Endothelial cell (in vitro differentiated cells): Measurements from ENCODE around the gene SAMD3. TPM values are rescaled to one million over a fixed set of nuclear protein-coding genes. Genes with fewer than 3 reads are reported as not detected.
"Not testable (repeated sequence)": the region's sequence is repeated elsewhere in the genome, so short reads cannot be mapped to it uniquely, and the experiment has no call there.

Experiments used
- DNase-seq: peaks from one replicate; pipeline ENCODE4 v3.0.0; 2021; ENCODE audit warnings: low spot score
- H3K27ac Mint-ChIP-seq: one replicate; pipeline ENCODE4 v1.8.0; 2021; ENCODE audit warnings: mixed read lengths, inconsistent platforms; ENCODE audit not compliant: unreplicated experiment
- H3K27me3 Mint-ChIP-seq: one replicate; pipeline ENCODE4 v1.8.0; 2021; ENCODE audit warnings: mild to moderate bottlenecking, moderate library complexity, mixed read lengths, inconsistent platforms; ENCODE audit not compliant: unreplicated experiment
- H3K36me3 Mint-ChIP-seq: one replicate; pipeline ENCODE4 v1.8.0; 2021; ENCODE audit warnings: mild to moderate bottlenecking, low read depth, mixed read lengths, inconsistent platforms; ENCODE audit not compliant: unreplicated experiment
- H3K4me1 Mint-ChIP-seq: one replicate; pipeline ENCODE4 v1.8.0; 2021; ENCODE audit warnings: mild to moderate bottlenecking, mixed read lengths, inconsistent platforms; ENCODE audit not compliant: unreplicated experiment
- H3K4me3 Mint-ChIP-seq: one replicate; pipeline ENCODE4 v1.8.0; 2021; ENCODE audit warnings: mild to moderate bottlenecking, mixed read lengths, inconsistent platforms; ENCODE audit not compliant: unreplicated experiment
- H3K9me3 Mint-ChIP-seq: one replicate; pipeline ENCODE4 v1.8.0; 2021; ENCODE audit warnings: mixed read lengths, inconsistent platforms; ENCODE audit not compliant: unreplicated experiment
- total RNA-seq: library from RNA; stranded (reverse); fragmentation: NEBNext Ultra II Directional; extraction: Animal tissue kit (Norgen Biotek cat#: 25700); gene quantifications from one replicate; pipeline ENCODE4 v1.2.1, GENCODE V29; 2021; ENCODE audit not compliant: unreplicated experiment
- TF ChIP-seq, protein P1 (sequence below): fragments of 200-600 bp; sonication (generic); IDR thresholded peaks from one replicate; pipeline ENCODE4 v1.5.0; 2021; ENCODE audit warnings: antibody characterized with exemption; ENCODE audit not compliant: unreplicated experiment

SAMD3 gene
- total RNA-seq, 1 donor from 2014 or later = 1.0 TPM

DNA sequence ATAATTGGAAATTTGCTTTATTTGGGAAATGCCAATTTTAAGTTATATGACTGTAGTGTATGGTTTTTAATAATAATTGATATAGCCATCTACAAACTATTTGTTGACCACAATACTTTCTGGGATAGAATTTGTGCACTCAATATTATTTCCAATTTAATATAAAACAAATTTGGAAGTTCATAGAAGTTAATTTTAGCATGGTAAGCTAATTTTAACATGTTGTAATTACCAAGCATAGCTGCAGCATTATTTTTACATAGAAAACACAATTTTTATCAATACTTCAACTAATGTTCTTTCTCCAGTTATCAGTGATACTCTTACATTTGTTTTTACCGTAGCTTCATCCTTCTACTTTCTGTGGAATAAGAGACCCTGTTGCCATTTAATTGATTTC is 103.5 kb downstream of the SAMD3 start:
- H3K27me3 Mint-ChIP-seq = no peaks in the 10 kb centered on the region
- no peaks in the 10 kb centered on the region for H3K36me3 Mint-ChIP-seq
- no peaks in the 10 kb centered on the region for H3K9me3 Mint-ChIP-seq
- no peak overlapping the region for H3K4me3 Mint-ChIP-seq
- no peak overlapping the region for H3K27ac Mint-ChIP-seq
- DNase-seq = no peak
- no peaks in the 10 kb centered on the region for H3K4me1 Mint-ChIP-seq
- TF ChIP-seq, protein P1, sequence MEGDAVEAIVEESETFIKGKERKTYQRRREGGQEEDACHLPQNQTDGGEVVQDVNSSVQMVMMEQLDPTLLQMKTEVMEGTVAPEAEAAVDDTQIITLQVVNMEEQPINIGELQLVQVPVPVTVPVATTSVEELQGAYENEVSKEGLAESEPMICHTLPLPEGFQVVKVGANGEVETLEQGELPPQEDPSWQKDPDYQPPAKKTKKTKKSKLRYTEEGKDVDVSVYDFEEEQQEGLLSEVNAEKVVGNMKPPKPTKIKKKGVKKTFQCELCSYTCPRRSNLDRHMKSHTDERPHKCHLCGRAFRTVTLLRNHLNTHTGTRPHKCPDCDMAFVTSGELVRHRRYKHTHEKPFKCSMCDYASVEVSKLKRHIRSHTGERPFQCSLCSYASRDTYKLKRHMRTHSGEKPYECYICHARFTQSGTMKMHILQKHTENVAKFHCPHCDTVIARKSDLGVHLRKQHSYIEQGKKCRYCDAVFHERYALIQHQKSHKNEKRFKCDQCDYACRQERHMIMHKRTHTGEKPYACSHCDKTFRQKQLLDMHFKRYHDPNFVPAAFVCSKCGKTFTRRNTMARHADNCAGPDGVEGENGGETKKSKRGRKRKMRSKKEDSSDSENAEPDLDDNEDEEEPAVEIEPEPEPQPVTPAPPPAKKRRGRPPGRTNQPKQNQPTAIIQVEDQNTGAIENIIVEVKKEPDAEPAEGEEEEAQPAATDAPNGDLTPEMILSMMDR = no peak

DNA sequence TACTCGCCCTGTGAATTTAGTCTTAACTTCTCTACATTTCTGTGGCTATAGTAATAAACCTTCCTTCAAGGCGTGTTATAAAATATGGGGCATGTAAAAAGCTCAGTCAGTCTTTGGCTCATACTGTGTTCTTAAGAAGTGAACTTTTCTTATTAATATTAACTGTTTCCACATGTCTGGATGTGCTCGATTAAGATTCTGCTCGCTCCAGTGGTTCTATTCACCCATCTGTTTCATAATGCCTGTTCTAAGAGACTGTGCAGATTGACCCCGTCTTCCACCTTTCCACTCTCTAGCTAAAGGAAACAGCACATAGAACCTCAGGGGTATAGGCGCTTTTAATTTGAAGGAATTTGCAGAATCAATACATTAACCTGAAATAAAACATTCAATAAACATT is 104.5 kb downstream of the SAMD3 start:
- no peaks in the 10 kb centered on the region for H3K27me3 Mint-ChIP-seq
- DNase-seq = no peak
- TF ChIP-seq, protein P1 = no peak
- H3K4me1 Mint-ChIP-seq = no peaks in the 10 kb centered on the region
- H3K9me3 Mint-ChIP-seq = no peaks in the 10 kb centered on the region
- no peak overlapping the region for H3K4me3 Mint-ChIP-seq
- no peak overlapping the region for H3K27ac Mint-ChIP-seq
- no peaks in the 10 kb centered on the region for H3K36me3 Mint-ChIP-seq

DNA sequence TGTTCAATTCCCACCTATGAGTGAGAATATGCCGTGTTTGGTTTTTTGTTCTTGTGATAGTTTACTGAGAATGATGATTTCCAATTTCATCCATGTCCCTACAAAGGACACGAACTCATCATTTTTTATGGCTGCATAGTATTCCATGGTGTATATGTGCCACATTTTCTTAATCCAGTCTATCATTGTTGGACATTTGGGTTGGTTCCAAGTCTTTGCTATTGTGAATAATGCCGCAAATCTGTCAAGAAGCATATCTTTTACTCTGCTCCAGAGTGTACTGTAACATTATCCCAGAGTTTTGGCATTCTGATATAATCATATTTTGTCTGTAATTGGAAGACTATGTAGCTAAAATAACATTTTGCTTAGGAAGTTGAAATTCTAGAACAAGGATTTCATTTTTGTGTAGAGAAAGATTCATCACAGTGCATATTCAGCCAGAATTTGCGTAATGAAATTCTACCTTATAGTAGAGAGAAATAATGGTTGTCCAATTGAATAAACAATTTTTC is 105.5 kb downstream of the SAMD3 start:
- H3K36me3 Mint-ChIP-seq, H3K27ac Mint-ChIP-seq, DNase-seq, H3K27me3 Mint-ChIP-seq, H3K9me3 Mint-ChIP-seq, H3K4me1 Mint-ChIP-seq, H3K4me3 Mint-ChIP-seq: not testable (repeated sequence)

DNA sequence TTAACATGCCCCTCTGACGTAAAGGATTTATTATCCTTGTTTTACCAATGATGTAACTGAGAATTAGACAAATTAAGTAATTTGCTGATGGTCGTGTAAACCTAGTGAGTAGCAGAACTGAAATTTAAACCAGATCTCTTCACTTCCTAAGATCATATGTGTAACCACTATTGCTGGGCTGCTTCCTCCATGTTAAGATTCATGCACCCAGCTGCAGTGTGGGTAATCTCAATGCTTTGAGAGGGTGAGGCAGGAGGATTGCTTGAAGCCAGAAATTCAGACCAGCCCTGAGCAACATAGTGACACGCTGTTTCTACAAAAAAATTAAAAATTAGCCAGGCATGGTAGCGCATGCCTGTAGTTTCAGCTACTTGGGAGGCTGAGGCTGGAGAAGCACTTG is 106.5 kb downstream of the SAMD3 start:
- no peaks in the 10 kb centered on the region for H3K9me3 Mint-ChIP-seq
- no peak overlapping the region for H3K27ac Mint-ChIP-seq
- TF ChIP-seq, protein P1 = no peak
- no peak for DNase-seq
- H3K27me3 Mint-ChIP-seq = no peaks in the 10 kb centered on the region
- no peaks in the 10 kb centered on the region for H3K4me1 Mint-ChIP-seq
- peaks cover 16% of the 10 kb centered on the region for H3K36me3 Mint-ChIP-seq
- no peak overlapping the region for H3K4me3 Mint-ChIP-seq

DNA sequence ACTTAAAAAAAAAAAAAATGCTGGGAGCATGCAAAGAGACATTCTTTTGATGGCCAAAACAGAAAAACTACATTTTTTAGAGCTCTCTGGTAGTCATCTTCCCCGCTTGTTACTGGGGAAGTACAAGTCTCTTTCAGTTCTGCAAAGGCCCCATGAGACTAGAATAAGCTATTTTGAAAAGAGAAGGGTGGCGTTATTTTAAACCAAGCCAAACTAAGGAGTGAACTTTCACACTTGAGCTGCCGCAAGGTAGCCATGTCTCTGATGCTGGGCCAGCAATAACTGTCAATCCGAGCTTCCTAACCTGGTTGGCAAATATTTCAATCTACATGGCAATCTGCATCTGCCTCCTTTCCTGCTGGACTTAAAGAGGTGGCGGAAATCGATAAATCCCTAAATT is 107.7 kb downstream of the SAMD3 start:
- Mint-ChIP-seq H3K4me3 (no peak overlapping the region), H3K9me3 (no peaks in the 10 kb centered on the region), H3K27me3 (no peaks in the 10 kb centered on the region), H3K36me3 (peaks cover 20% of the 10 kb centered on the region), H3K4me1 (no peaks in the 10 kb centered on the region), H3K27ac (no peak overlapping the region)
- TF ChIP-seq, protein P1 = no peak
- DNase-seq = no peak
